ENCODE data around the gene TMEM245. TPM values are rescaled to one million over a fixed set of nuclear protein-coding genes. Genes with fewer than 3 reads are reported as not detected.

Gene TMEM245
- total and polyA plus RNA-seq, 3 donors from 2014 or later: 44.9 to 67.6 (median 63.6) TPM

GRCh38 chr9:109016132-109016531 lies 103.6 kb downstream of the TMEM245 start:
- Histone ChIP-seq H3K9me3 (no peaks in the 10 kb centered on the region), H3K4me3 (no peak overlapping the region), H3K36me3 (ENCODE audit: low read depth, missing control alignments) (no peaks in the 10 kb centered on the region), H3K27me3 (no peaks in the 10 kb centered on the region), H3K27ac (no peak overlapping the region), H3K4me1 (peaks cover 4% of the 10 kb centered on the region)
- 82 to 90% methylated on average over 1 of the region's 1 CpG for WGBS, 2 donors
- no peak for DNase-seq
- TF ChIP-seq, protein P1, sequence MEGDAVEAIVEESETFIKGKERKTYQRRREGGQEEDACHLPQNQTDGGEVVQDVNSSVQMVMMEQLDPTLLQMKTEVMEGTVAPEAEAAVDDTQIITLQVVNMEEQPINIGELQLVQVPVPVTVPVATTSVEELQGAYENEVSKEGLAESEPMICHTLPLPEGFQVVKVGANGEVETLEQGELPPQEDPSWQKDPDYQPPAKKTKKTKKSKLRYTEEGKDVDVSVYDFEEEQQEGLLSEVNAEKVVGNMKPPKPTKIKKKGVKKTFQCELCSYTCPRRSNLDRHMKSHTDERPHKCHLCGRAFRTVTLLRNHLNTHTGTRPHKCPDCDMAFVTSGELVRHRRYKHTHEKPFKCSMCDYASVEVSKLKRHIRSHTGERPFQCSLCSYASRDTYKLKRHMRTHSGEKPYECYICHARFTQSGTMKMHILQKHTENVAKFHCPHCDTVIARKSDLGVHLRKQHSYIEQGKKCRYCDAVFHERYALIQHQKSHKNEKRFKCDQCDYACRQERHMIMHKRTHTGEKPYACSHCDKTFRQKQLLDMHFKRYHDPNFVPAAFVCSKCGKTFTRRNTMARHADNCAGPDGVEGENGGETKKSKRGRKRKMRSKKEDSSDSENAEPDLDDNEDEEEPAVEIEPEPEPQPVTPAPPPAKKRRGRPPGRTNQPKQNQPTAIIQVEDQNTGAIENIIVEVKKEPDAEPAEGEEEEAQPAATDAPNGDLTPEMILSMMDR (IDR thresholded peaks at IDR 0.05): no peak
- no peak for TF ChIP-seq POLR2A (IDR thresholded peaks at IDR 0.05)
- intact Hi-C loops (cut with DNase I; ENCODE audit: low total_unique reads): no loop called here

- no peaks in the 10 kb centered on the region for H3K9me3 ChIP-seq
- intact Hi-C loops (cut with DNase I; ENCODE audit: low total_unique reads): no loop called here
- H3K27ac ChIP-seq: peak overlapping the region; percentile 55 to 97
- TF ChIP-seq, protein P1 (IDR thresholded peaks at IDR 0.05): no peak
- TF ChIP-seq POLR2A (IDR thresholded peaks at IDR 0.05): no peak
- DNase-seq: no peak
- no peaks in the 10 kb centered on the region for H3K27me3 ChIP-seq
- peaks cover 9% of the 10 kb centered on the region for H3K4me1 ChIP-seq
- H3K36me3 ChIP-seq (ENCODE audit: low read depth, missing control alignments): no peaks in the 10 kb centered on the region
- 78 to 80% methylated on average over 7 of the region's 7 CpGs for WGBS, 2 donors
- no peak overlapping the region for H3K4me3 ChIP-seq
These were observed 105.0 kb downstream of the TMEM245 start for GRCh38 chr9:109014608-109015280.

GRCh38 chr9:109013679-109014607 lies 105.8 kb downstream of the TMEM245 start:
- Histone ChIP-seq H3K4me3 (peak overlapping the region; percentile 93 to 95), H3K27ac (peak overlapping the region; percentile 55 to 97), H3K9me3 (no peaks in the 10 kb centered on the region), H3K36me3 (ENCODE audit: low read depth, missing control alignments) (no peaks in the 10 kb centered on the region), H3K27me3 (no peaks in the 10 kb centered on the region), H3K4me1 (peaks cover 9% of the 10 kb centered on the region)
- WGBS, 2 donors: 8 to 11% methylated on average over 14 to 18 of the region's 19 CpGs
- TF ChIP-seq POLR2A (IDR thresholded peaks at IDR 0.05): no peak
- TF ChIP-seq, protein P1 (IDR thresholded peaks at IDR 0.05): no peak
- DNase-seq: peak; percentile 46
- intact Hi-C loops (cut with DNase I; ENCODE audit: low total_unique reads): no loop called here

DNA sequence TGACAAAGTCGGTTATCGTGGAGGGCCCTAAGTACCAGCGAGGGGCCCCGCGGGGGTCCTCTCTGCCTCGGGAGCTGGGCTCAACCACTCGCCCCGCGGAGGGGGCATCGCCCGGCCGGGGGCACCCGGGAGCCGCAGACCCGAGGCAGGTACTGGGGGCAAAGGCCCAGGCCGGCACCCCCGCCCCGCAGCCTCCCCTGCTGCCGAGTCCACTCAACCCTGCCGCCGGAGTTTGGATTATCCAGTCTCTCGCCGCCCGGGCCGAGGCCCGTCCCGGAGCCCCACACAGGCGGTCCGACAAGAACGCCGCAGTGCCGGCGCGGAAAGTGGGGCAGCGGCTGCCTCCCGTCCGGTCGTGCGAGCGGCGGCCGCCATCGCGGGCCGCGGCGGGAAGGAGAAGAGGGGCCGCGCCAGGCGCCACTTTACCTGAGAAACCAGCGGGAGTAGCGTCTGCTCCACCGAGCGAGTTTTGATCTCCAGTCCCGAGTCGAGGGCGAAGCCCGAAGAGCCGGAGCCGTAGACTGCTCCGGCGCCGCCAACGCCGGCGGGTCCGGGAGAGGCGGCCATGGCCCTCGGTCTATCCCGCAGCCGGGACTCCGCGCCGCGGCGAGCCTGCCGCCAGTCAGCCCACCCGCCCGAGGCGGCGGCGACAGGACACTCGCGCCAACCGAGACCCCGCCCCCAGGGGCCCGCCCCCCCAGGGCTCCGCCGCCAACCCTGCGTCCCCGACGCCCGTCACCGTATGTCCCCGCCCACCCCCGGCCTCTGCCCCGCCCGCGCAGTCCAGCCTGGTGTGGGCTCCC lies 106.7 kb downstream of the TMEM245 start, which contains the start of gene CTNNAL1:
Gene CTNNAL1, minus strand, starts transcription at position 624 of the 803 bp plus-strand sequence. Its CDS starts 57 bp downstream, at position 567.
- intact Hi-C loops (cut with DNase I; ENCODE audit: low total_unique reads): no loop called here
- peak within 1 kb of the TSS; percentile 95 to 97 for H3K27ac ChIP-seq
- WGBS, 2 donors: 0% methylated on average over 1 to 51 of the region's 99 CpGs
- DNase-seq: peak; percentile 96
- TF ChIP-seq, protein P1 (IDR thresholded peaks at IDR 0.05): no peak
- TF ChIP-seq POLR2A (IDR thresholded peaks at IDR 0.05): peak; percentile 33
- H3K4me3 ChIP-seq: peak within 1 kb of the TSS; percentile 93 to 95
- no peaks in the 10 kb centered on the region for H3K27me3 ChIP-seq
- H3K9me3 ChIP-seq: no peaks in the 10 kb centered on the region
- H3K36me3 ChIP-seq (ENCODE audit: low read depth, missing control alignments): no peaks in the 10 kb centered on the region
- H3K4me1 ChIP-seq: peaks cover 9% of the 10 kb centered on the region

Measured in testis (tissue), 3 donors.